HG03520 (cell line): Measurements from ENCODE around the gene GIPR.
"Not testable (repeated sequence)": the region's sequence is repeated elsewhere in the genome, so short reads cannot be mapped to it uniquely, and the experiment has no call there.

ENCODE experiments used
- ATAC-seq: cut with Tn5 transposase; IDR thresholded peaks from one replicate; pipeline ENCODE4 v1.9.1; 2021; ENCODE audit warnings: mild to moderate bottlenecking, moderate library complexity; ENCODE audit not compliant: unreplicated experiment

Gene GIPR

GRCh38 chr19:45645631-45646344, 22.2 kb upstream of the GIPR start:
- peak; percentile 26 for ATAC-seq

- ATAC-seq = no peak
These were observed 21.7 kb upstream of the GIPR start for GRCh38 chr19:45646345-45646698.

GRCh38 chr19:45650722-45651121, 17.3 kb upstream of the GIPR start:
- no peak for ATAC-seq

GRCh38 chr19:45653634-45654033, 14.4 kb upstream of the GIPR start:
- ATAC-seq = no peak

GRCh38 chr19:45655073-45655472, 12.9 kb upstream of the GIPR start:
- no peak for ATAC-seq

- no peak for ATAC-seq
These were observed 10.4 kb upstream of the GIPR start for GRCh38 chr19:45657520-45658167.

- ATAC-seq = no peak
These were observed 8.8 kb upstream of the GIPR start for GRCh38 chr19:45659096-45659729.

- no peak for ATAC-seq
These were observed 7.4 kb upstream of the GIPR start for GRCh38 chr19:45660636-45661035.

GRCh38 chr19:45663800-45664199, 4.2 kb upstream of the GIPR start:
- no peak for ATAC-seq

- no peak for ATAC-seq
These were observed 3.4 kb upstream of the GIPR start for GRCh38 chr19:45664575-45664974.

GRCh38 chr19:45668342-45668871, 386 bp downstream of the GIPR start:
- ATAC-seq = no peak

- ATAC-seq = no peak
These were observed 2.8 kb downstream of the GIPR start for GRCh38 chr19:45670670-45671453.

GRCh38 chr19:45674946-45675345, 6.9 kb downstream of the GIPR start:
- ATAC-seq = no peak

GRCh38 chr19:45676851-45677263, 8.8 kb downstream of the GIPR start:
- no peak for ATAC-seq

GRCh38 chr19:45677351-45678230, 9.6 kb downstream of the GIPR start:
- no peak for ATAC-seq

GRCh38 chr19:45681391-45682015, 13.5 kb downstream of the GIPR start:
- ATAC-seq = no peak

- no peak for ATAC-seq
These were observed 14.1 kb downstream of the GIPR start for GRCh38 chr19:45682117-45682516.

GRCh38 chr19:45682908-45683307, 14.9 kb downstream of the GIPR start:
- ATAC-seq = no peak

- ATAC-seq = not testable (repeated sequence)
These were observed 17.0 kb downstream of the GIPR start for GRCh38 chr19:45685045-45685444.

GRCh38 chr19:45687599-45687998, 19.6 kb downstream of the GIPR start:
- no peak for ATAC-seq
